Mesendoderm (in vitro differentiated cells): ENCODE measurements around the gene IRF7.

Experiments used
- DNase-seq: peaks from one replicate; pipeline ENCODE4 v3.0.0; 2013
- H2AK5ac ChIP-seq: 2 replicates; pipeline ENCODE4 v1.6.1; 2013; ENCODE audit warnings: low read length, inconsistent platforms
- H2BK120ac ChIP-seq: 2 replicates; pipeline ENCODE4 v1.6.1; 2013; ENCODE audit warnings: low read depth, mild to moderate bottlenecking, low read length, moderate library complexity, mixed read lengths
- H2BK15ac ChIP-seq: replicated peaks from 2 replicates; pipeline ENCODE4 v1.6.1; 2013; ENCODE audit warnings: low read depth, mild to moderate bottlenecking, moderate library complexity
- H2BK5ac ChIP-seq: 2 replicates; pipeline ENCODE4 v1.6.1; 2013; ENCODE audit warnings: low read length, inconsistent platforms
- H3K18ac ChIP-seq: 2 replicates; pipeline ENCODE4 v1.6.1; 2013; ENCODE audit warnings: mild to moderate bottlenecking, low read length, mixed read lengths
- H3K23ac ChIP-seq: one replicate; pipeline ENCODE4 v1.6.1; 2013; ENCODE audit warnings: low read length
- H3K27ac ChIP-seq: 2 replicates; pipeline ENCODE4 v1.5.1; 2013; ENCODE audit warnings: low read depth, mild to moderate bottlenecking, inconsistent platforms, low read length, moderate library complexity
- H3K27me3 ChIP-seq: 2 replicates; pipeline ENCODE4 v1.6.1; 2013; ENCODE audit warnings: low read length, control low read depth, mild to moderate bottlenecking, inconsistent platforms; ENCODE audit not compliant: insufficient read depth, poor library complexity
- H3K36me3 ChIP-seq: 2 replicates; pipeline ENCODE4 v1.6.1; 2013; ENCODE audit warnings: low read length, inconsistent platforms; ENCODE audit not compliant: control insufficient read depth, insufficient read depth
- H3K4ac ChIP-seq: one replicate; pipeline ENCODE4 v1.6.1; 2013; ENCODE audit warnings: low read depth, mild to moderate bottlenecking, low read length, moderate library complexity
- H3K4me1 ChIP-seq: 2 replicates; pipeline ENCODE4 v1.6.1; 2013; ENCODE audit warnings: low read depth, low read length, inconsistent platforms; ENCODE audit not compliant: control insufficient read depth
- H3K4me2 ChIP-seq: 2 replicates; pipeline ENCODE4 v1.6.1; 2013; ENCODE audit warnings: low read length
- H3K4me3 ChIP-seq: 2 replicates; pipeline ENCODE4 v1.5.1; 2013; ENCODE audit warnings: mild to moderate bottlenecking, low read length
- H3K56ac ChIP-seq: one replicate; pipeline ENCODE4 v1.6.1; 2013; ENCODE audit warnings: low read length
- H3K79me1 ChIP-seq: 2 replicates; pipeline ENCODE4 v1.6.1; 2013; ENCODE audit warnings: low read length, inconsistent platforms
- H3K79me2 ChIP-seq: 2 replicates; pipeline ENCODE4 v1.6.1; 2013; ENCODE audit warnings: mild to moderate bottlenecking, low read length; ENCODE audit not compliant: control insufficient read depth, insufficient read depth
- H3K9ac ChIP-seq: 2 replicates; pipeline ENCODE4 v1.6.1; 2013; ENCODE audit warnings: low read length, inconsistent platforms
- H4K5ac ChIP-seq: one replicate; pipeline ENCODE4 v1.6.1; 2013; ENCODE audit warnings: low read length
- H4K8ac ChIP-seq: one replicate; pipeline ENCODE4 v1.6.1; 2013; ENCODE audit warnings: low read depth, mild to moderate bottlenecking, control low read depth, low read length, moderate library complexity
- WGBS: extraction: QIAGEN DNeasy Blood & Tissue Kit; methylation state at CpG from one replicate; pipeline ENCODE4 v1.1.7; 2013; ENCODE audit warnings: low lambda C conversion rate, missing lambda C conversion rate; ENCODE audit not compliant: insufficient coverage; ENCODE audit errors: extremely low coverage; 5-methylcytosine and 5-hydroxymethylcytosine counted together

IRF7 gene

DNA sequence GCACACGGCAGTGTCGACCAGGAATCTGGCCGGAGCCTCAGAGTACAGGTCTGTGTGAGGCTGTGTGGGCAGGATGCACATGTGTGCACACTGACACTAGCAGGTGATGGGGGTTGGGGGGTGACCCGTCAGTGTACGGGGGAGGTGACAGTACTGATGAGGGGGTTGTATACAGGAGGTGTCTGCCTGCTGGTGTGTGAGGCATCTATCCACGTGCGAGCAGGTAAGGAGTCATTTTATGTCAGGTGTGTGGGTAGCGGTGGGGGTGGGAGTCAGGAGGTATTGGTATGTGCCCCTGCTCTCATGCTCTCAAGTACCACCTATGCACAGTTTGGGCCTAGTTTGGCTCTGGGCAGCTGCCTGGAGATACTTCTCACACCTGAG, 44.0 kb downstream of the IRF7 start:
- H3K4me3 ChIP-seq, result no peak overlapping the region

DNA sequence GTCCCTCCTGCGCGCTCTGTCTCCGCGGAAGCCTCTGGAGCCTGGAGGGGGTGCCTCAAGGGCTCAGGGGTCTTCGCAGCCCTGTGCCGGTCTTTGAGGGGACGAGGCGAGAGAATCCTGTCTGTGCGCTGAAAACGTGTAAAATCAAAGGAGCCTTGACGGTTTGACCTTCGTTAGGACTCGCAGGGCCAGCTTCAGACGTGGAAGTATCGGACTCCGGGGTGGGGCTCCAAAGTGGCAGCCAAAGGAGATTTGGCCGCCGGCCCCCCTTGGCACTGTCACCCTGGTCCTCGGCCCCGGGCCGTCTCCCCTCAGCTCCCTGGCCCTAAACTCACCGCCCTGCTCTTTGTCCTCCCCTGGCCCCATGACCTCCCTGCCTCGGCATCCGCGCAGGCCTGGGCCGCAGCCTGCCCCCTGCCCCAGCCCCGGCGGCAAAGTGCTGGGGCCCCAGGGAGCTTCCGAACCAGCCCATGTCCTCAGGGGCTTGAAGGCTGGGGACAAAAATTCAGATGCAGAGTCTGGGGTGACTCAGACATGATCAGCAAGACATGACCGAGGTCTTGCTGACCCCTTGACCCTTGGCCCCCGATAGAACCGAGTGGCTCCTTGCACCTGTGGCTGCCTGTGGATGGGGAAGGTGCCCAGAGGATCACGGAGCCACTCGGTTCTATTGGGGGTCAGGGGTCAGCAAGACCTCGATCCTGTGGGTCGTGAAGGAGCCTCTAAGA, 46.4 kb downstream of the IRF7 start:
- Histone ChIP-seq H3K9ac (peak overlapping the region; percentile 72), H3K4me1 (peaks cover 2% of the 10 kb centered on the region), H3K79me1 (no peaks in the 10 kb centered on the region), H2BK120ac (no peak overlapping the region), H3K27ac (no peak overlapping the region), H3K23ac (peak overlapping the region; percentile 89), H2BK5ac (no peak overlapping the region), H3K4me3 (no peak overlapping the region), H3K18ac (peak overlapping the region; percentile 19), H3K27me3 (peaks cover under 1% of the 10 kb centered on the region), H4K5ac (no peak overlapping the region), H2BK15ac (no peak overlapping the region), H3K4ac (peak overlapping the region; percentile 64), H3K79me2 (no peaks in the 10 kb centered on the region), H3K36me3 (no peaks in the 10 kb centered on the region), H4K8ac (no peak overlapping the region), H3K4me2 (peak overlapping the region; percentile 56), H2AK5ac (no peak overlapping the region), H3K56ac (peak overlapping the region; percentile 80)
- DNase-seq, result no peak
- WGBS, result no CpG with 5 or more reads among the region's 36 CpGs

More for the DNA sequence above, 44.0 kb downstream of the IRF7 start:
- WGBS, result no CpG with 5 or more reads among the region's 8 CpGs
- no peak overlapping the region for H4K8ac ChIP-seq
- no peak overlapping the region for H2BK5ac ChIP-seq
- no peak overlapping the region for H2BK120ac ChIP-seq
- H4K5ac ChIP-seq, result no peak overlapping the region
- H3K18ac ChIP-seq, result no peak overlapping the region
- peaks cover under 1% of the 10 kb centered on the region for H3K79me2 ChIP-seq
- H3K4me2 ChIP-seq, result no peak overlapping the region
- H3K9ac ChIP-seq, result no peak overlapping the region
- no peak overlapping the region for H2AK5ac ChIP-seq
- DNase-seq, result no peak
- H3K23ac ChIP-seq, result no peak overlapping the region
- H3K4me1 ChIP-seq, result no peaks in the 10 kb centered on the region
- H3K27ac ChIP-seq, result no peak overlapping the region
- H3K79me1 ChIP-seq, result no peaks in the 10 kb centered on the region
- H3K56ac ChIP-seq, result no peak overlapping the region
- H2BK15ac ChIP-seq, result no peak overlapping the region
- no peak overlapping the region for H3K4ac ChIP-seq
- no peaks in the 10 kb centered on the region for H3K36me3 ChIP-seq
- H3K27me3 ChIP-seq, result peaks cover 7% of the 10 kb centered on the region

DNA sequence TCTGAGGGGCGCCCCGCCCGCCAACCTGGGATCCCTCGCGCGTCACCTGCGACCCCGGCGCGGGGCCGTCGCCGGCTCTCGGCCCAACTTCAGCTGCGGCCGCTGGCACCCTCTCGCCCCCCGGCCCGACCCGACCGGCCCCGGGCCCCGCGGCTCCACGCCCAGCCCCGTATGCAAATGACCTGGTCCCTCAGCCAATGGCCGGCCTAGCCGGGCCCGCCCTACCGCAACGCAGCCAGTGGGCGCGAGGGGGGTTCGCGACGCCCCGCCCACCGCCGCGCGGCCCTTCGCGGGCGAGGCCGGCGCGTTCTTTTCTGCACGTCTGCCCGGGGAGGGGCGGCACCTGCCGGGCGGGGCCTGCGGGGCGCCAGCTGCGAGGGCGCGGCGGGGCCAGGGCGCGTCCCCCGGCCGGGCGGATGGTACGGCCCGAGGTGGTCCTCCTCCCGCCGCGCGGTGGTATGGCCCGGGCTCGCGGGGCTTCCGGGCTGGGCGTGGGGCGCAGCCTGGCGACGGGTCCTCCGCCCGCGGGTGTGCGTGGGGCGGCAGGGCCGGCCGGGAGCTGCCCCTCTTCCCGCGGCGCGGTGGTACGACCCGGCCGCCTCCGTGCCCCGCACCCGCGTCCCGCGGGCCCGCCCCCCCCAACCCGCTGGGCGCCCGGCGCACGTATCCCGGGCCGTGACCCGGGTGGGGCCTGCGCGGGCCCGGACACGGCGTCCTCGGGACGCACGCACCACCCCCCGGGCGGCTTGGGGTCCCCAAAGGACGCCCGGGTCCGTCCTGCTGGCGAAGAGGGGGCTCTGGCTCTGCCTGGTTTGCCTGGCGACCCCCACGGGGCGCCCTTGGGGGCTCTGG, 47.2 kb downstream of the IRF7 start:
- no peaks in the 10 kb centered on the region for H3K27me3 ChIP-seq
- H3K18ac ChIP-seq, result peak overlapping the region; percentile 19
- H3K79me1 ChIP-seq, result no peaks in the 10 kb centered on the region
- no peak overlapping the region for H2BK15ac ChIP-seq
- no peak overlapping the region for H4K8ac ChIP-seq
- H4K5ac ChIP-seq, result no peak overlapping the region
- H3K79me2 ChIP-seq, result no peaks in the 10 kb centered on the region
- no peak overlapping the region for H3K27ac ChIP-seq
- no peak overlapping the region for H2BK5ac ChIP-seq
- peak overlapping the region; percentile 93 for H3K56ac ChIP-seq
- H3K4me3 ChIP-seq, result peak overlapping the region; percentile 39
- no peak overlapping the region for H2BK120ac ChIP-seq
- peak overlapping the region; percentile 64 for H3K4ac ChIP-seq
- DNase-seq, result peak; percentile 94
- peak overlapping the region; percentile 89 for H3K23ac ChIP-seq
- H3K36me3 ChIP-seq, result no peaks in the 10 kb centered on the region
- H3K4me1 ChIP-seq, result peaks cover 2% of the 10 kb centered on the region
- H3K4me2 ChIP-seq, result peak overlapping the region; percentile 79
- H3K9ac ChIP-seq, result peak overlapping the region; percentile 81
- no peak overlapping the region for H2AK5ac ChIP-seq
- no CpG with 5 or more reads among the region's 123 CpGs for WGBS

DNA sequence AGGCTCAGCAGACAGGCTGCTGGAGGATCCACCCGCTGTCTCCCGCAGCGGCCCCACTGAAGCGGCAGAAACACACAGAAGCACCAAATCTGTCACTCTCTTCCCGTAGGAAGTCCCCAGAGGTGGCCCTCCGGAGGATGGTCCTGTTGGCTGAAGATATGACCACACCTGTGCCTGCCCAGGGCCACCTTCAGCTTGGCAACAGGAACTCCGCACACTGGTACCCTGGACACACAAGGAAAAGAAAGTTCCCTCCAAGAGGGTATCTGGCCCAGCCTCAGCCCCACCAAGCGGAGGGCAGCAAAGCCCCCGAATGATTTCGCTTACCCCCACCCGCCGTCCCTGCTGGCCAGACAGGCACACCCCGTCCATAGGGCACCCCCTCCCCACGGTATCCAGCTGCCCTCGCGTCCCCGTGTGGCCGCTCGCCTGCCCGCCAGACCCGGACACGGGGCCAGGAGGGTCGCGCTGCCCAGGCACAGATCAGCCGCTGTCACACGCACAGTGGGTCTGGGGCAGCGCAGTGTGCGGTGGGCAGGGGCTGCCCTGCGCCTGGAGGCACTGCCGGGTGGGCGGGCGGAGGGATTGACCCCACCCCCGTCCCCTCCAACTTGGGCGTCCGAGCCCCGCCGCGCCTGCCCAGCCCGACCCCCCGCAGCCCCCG, 48.0 kb downstream of the IRF7 start:
- Histone ChIP-seq H3K36me3 (no peaks in the 10 kb centered on the region), H2BK15ac (no peak overlapping the region), H2AK5ac (no peak overlapping the region), H3K9ac (peak overlapping the region; percentile 81), H3K18ac (no peak overlapping the region), H3K27me3 (no peaks in the 10 kb centered on the region), H3K79me2 (no peaks in the 10 kb centered on the region), H3K27ac (no peak overlapping the region), H3K79me1 (no peaks in the 10 kb centered on the region), H3K4me3 (peak overlapping the region; percentile 39), H3K4me1 (peaks cover 2% of the 10 kb centered on the region), H3K56ac (peak overlapping the region; percentile 93), H2BK5ac (no peak overlapping the region), H4K8ac (no peak overlapping the region), H3K23ac (peak overlapping the region; percentile 45), H4K5ac (no peak overlapping the region), H3K4ac (no peak overlapping the region), H2BK120ac (no peak overlapping the region), H3K4me2 (peak overlapping the region; percentile 79)
- no peak for DNase-seq
- WGBS, result no CpG with 5 or more reads among the region's 41 CpGs

DNA sequence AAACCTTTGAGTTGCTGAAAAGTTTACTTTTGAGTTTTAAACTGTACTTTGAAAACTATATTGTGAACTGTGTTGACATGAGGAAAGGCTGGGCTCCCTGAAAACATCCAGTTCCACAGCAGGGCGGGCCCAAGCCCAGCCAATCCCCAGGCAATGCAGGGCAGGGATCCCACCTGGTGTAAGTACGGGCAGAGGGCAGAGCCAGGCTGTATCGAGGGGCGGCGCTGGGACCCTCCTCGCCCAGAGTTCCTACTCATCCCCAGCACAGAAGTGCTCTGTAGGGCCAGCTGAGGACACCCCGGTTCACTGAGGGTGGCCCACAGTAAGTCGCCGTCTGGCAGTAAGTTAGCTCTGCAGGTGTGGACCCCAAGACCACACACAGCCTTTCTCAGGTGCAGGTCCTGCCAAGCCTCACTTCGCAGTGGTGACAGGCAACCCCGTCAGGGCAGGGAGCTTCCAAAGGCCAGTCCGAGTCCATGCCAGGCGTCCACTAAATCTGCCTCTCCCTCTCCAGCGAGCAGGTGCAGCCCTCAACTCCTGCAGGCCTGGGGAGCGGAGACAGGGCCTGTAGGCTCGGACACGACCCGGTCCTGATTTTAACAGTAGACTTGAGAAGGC, 48.6 kb downstream of the IRF7 start:
- no peak overlapping the region for H3K4me3 ChIP-seq
- no CpG with 5 or more reads among the region's 18 CpGs for WGBS
- H3K9ac ChIP-seq, result no peak overlapping the region
- no peak overlapping the region for H4K8ac ChIP-seq
- no peaks in the 10 kb centered on the region for H3K79me2 ChIP-seq
- no peak for DNase-seq
- no peak overlapping the region for H2BK120ac ChIP-seq
- no peak overlapping the region for H3K27ac ChIP-seq
- H3K79me1 ChIP-seq, result no peaks in the 10 kb centered on the region
- peak overlapping the region; percentile 49 for H3K56ac ChIP-seq
- H3K27me3 ChIP-seq, result no peaks in the 10 kb centered on the region
- peaks cover 2% of the 10 kb centered on the region for H3K4me1 ChIP-seq
- H3K4ac ChIP-seq, result no peak overlapping the region
- no peak overlapping the region for H2BK15ac ChIP-seq
- no peak overlapping the region for H2BK5ac ChIP-seq
- no peak overlapping the region for H4K5ac ChIP-seq
- H3K36me3 ChIP-seq, result no peaks in the 10 kb centered on the region
- H3K23ac ChIP-seq, result no peak overlapping the region
- no peak overlapping the region for H3K18ac ChIP-seq
- no peak overlapping the region for H3K4me2 ChIP-seq
- no peak overlapping the region for H2AK5ac ChIP-seq
